GM18507 (cell line): ENCODE data around the gene TGM5.
"Not testable (repeated sequence)": the region's sequence is repeated elsewhere in the genome, so short reads cannot be mapped to it uniquely, and the experiment has no call there.

Experiments used
- DNase-seq: peaks from one replicate; pipeline ENCODE4 v3.0.0; 2011; ENCODE audit warnings: low read depth; ENCODE audit not compliant: insufficient read length; ENCODE audit errors: extremely low spot score
- FAIRE-seq: peaks from 2 replicates; lab custom pipeline; 2011; peaks lifted over from hg19 to GRCh38; lab: Jason Lieb, UNC

TGM5 gene

GRCh38 chr15:43277231-43277823, 10.6 kb upstream of the TGM5 start:
- DNase-seq = no peak
- no peak for FAIRE-seq

- DNase-seq (no peak), FAIRE-seq (no peak)
Observed at GRCh38 chr15:43276563-43277200, 10.0 kb upstream of the TGM5 start.

GRCh38 chr15:43275740-43276562, 9.2 kb upstream of the TGM5 start:
- FAIRE-seq = no peak
- DNase-seq = no peak

GRCh38 chr15:43274136-43274535, 7.4 kb upstream of the TGM5 start:
- no peak for DNase-seq
- FAIRE-seq = no peak

GRCh38 chr15:43273243-43273642, 6.5 kb upstream of the TGM5 start:
- no peak for FAIRE-seq
- no peak for DNase-seq

- not testable (repeated sequence) for DNase-seq, FAIRE-seq
Observed at GRCh38 chr15:43271908-43272307, 5.2 kb upstream of the TGM5 start.

- no peak for DNase-seq
- no peak for FAIRE-seq
Observed at GRCh38 chr15:43270676-43271306, 4.1 kb upstream of the TGM5 start.

- FAIRE-seq (no peak), DNase-seq (no peak)
Observed at GRCh38 chr15:43270113-43270665, 3.5 kb upstream of the TGM5 start.

GRCh38 chr15:43268111-43269105, 1.7 kb upstream of the TGM5 start:
- FAIRE-seq (peak; percentile 57), DNase-seq (no peak)

- FAIRE-seq = no peak
- no peak for DNase-seq
Observed at GRCh38 chr15:43267439-43267838, 711 bp upstream of the TGM5 start.

- no peak for FAIRE-seq
Observed at GRCh38 chr15:43266386-43266785, 342 bp downstream of the TGM5 start.

GRCh38 chr15:43260011-43260615, 6.6 kb downstream of the TGM5 start:
- FAIRE-seq = no peak
- no peak for DNase-seq

More at GRCh38 chr15:43266386-43266785, 342 bp downstream of the TGM5 start:
- no peak for DNase-seq

GRCh38 chr15:43258781-43259180, 7.9 kb downstream of the TGM5 start:
- no peak for FAIRE-seq
- DNase-seq = no peak

- no peak for DNase-seq
- FAIRE-seq = no peak
Observed at GRCh38 chr15:43256341-43256740, 10.4 kb downstream of the TGM5 start.

- no peak for FAIRE-seq
- DNase-seq = no peak
Observed at GRCh38 chr15:43255376-43255775, 11.4 kb downstream of the TGM5 start.

- peak; percentile 22 for DNase-seq
- FAIRE-seq = peak; percentile 94
Observed at GRCh38 chr15:43253431-43254403, 13.0 kb downstream of the TGM5 start.

GRCh38 chr15:43251871-43252250, 14.9 kb downstream of the TGM5 start:
- peak; percentile 38 for FAIRE-seq

More at GRCh38 chr15:43251871-43252250, 14.9 kb downstream of the TGM5 start:
- no peak for DNase-seq
